Mammary epithelial cell (primary cell): ENCODE results near the gene TRABD.

Source experiments
- CTCF ChIP-seq, 2 donors: IDR thresholded peaks in 1 of 2; conservative IDR thresholded peaks in 1 of 2; 2 replicates each; pipeline ENCODE4 v1.5.1; 2011 to 2012; ENCODE audit warnings: inconsistent platforms in 2 of 2, low read length in 2 of 2, mild to moderate bottlenecking in 2 of 2, control low read depth in 1 of 2, low read depth in 1 of 2; ENCODE audit not compliant: insufficient read depth in 1 of 2; ENCODE audit errors: extremely low read depth in 1 of 2
- EZH2 ChIP-seq: IDR thresholded peaks from 2 replicates; pipeline ENCODE4 v1.6.1; 2012; ENCODE audit warnings: low read length, inconsistent platforms, borderline replicate concordance

- peak; percentile 50 to 51 for TF ChIP-seq CTCF (conservative IDR thresholded peaks at IDR 0.05 in 1 of 2, IDR thresholded peaks at IDR 0.05 in 1 of 2; ENCODE audit: extremely low read depth in 1 of 2, insufficient read depth in 1 of 2, low read depth in 1 of 2, low read length in 2 of 2)
- no peak for TF ChIP-seq EZH2
Observed at GRCh38 chr22:50236731-50237409, 51.2 kb downstream of the TRABD start.
